HCT116 (cell line): ENCODE measurements around the gene HNRNPU. TPM values are rescaled to one million over a fixed set of nuclear protein-coding genes. Genes with fewer than 3 reads are reported as not detected.

ENCODE experiments used
- ATAC-seq: fragments of 200-7000 bp; cut with Tn5 transposase; 2 replicates; pipeline ENCODE4 v1.9.1; 2020; ENCODE audit warnings: mild to moderate bottlenecking, moderate library complexity
- BruUV-seq: library from RNA; stranded (reverse); fragments of 400-500 nt; replicated peaks from 2 replicates; lab custom pipeline; 2021; lab: Mats Ljungman, UMichigan
- CTCF ChIA-PET: fragments of 300-600 bp; sonication (Branson Sonifier 250); formaldehyde crosslinking; loops from one replicate; lab custom pipeline; 2021; ENCODE audit warnings: antibody characterized with exemption; lab: Charles Lee
- POLR2A ChIA-PET: fragments of 300-600, 350-600 bp; sonication (Branson Sonifier 250); formaldehyde crosslinking; loops from one replicate; lab custom pipeline; 2021; ENCODE audit warnings: antibody characterized with exemption; lab: Charles Lee
- RAD21 ChIA-PET, 2 experiments: fragments of 300-600 bp; sonication (Branson Sonifier 250); formaldehyde crosslinking; loops; one replicate each; lab custom pipeline; 2023; ENCODE audit warnings: low total read pairs in 2 of 2; ENCODE audit not compliant: uncharacterized antibody in 2 of 2, unreplicated experiment in 2 of 2, low non-redundant PET in 1 of 2; lab: Charles Lee
- DNase-seq: peaks from one replicate; pipeline ENCODE4 v3.0.0-alpha.2; 2010; ENCODE audit warnings: low read depth, low spot score
- H2AFZ ChIP-seq: fragments of 200-600 bp; shearing (Covaris generic), sonication (generic); 2 replicates; pipeline ENCODE4 v1.6.1; 2017; ENCODE audit warnings: low read depth, mixed run types, mixed read lengths, antibody characterized with exemption, low read length; ENCODE audit not compliant: poor library complexity, severe bottlenecking
- H3K27ac ChIP-seq: 2 replicates; pipeline ENCODE4 v1.5.1; 2012; ENCODE audit warnings: low read depth, low read length
- H3K27me3 ChIP-seq: fragments of 200-600 bp; sonication (generic); 2 replicates; pipeline ENCODE4 v1.6.1; 2016; ENCODE audit warnings: mixed run types, low read length, mixed read lengths; ENCODE audit not compliant: insufficient read depth
- H3K36me3 ChIP-seq, 2 experiments: fragments of 200-500 bp in 1 of 2; fragments of 200-600 bp in 1 of 2; sonication (Bioruptor generic) in 1 of 2; sonication (generic) in 1 of 2; 2 replicates each; pipeline versions ENCODE4 v1.5.1 to v1.6.1; 2014 to 2016; ENCODE audit warnings: low read length in 2 of 2, inconsistent platforms in 1 of 2, mixed read lengths in 1 of 2, mixed run types in 1 of 2; ENCODE audit not compliant: insufficient read depth in 2 of 2, control insufficient read depth in 1 of 2
- H3K4me1 ChIP-seq, 2 experiments: fragments of 200-600 bp in 1 of 2; sonication (generic) in 1 of 2; 2 replicates each; pipeline versions ENCODE4 v1.5.1 to v1.6.1; 2012 to 2017; ENCODE audit warnings: low read length in 2 of 2, inconsistent platforms in 1 of 2, mild to moderate bottlenecking in 1 of 2, mixed read lengths in 1 of 2, mixed run types in 1 of 2, moderate library complexity in 1 of 2; ENCODE audit not compliant: insufficient read depth in 2 of 2, control insufficient read depth in 1 of 2
- H3K4me2 ChIP-seq: fragments of 200-600 bp; sonication (generic); 2 replicates; pipeline ENCODE4 v1.6.1; 2017; ENCODE audit warnings: mixed run types, low read length, mixed read lengths
- H3K4me3 ChIP-seq, 2 experiments: fragments of 200-600 bp in 1 of 2; sonication (generic) in 1 of 2; replicated peaks in 1 of 2; 2 replicates each; pipeline ENCODE4 v1.5.1; 2011 to 2016; ENCODE audit warnings: low read length in 2 of 2, control low read depth in 1 of 2, low read depth in 1 of 2, mild to moderate bottlenecking in 1 of 2, mixed read lengths in 1 of 2, mixed run types in 1 of 2
- H3K79me2 ChIP-seq: fragments of 200-600 bp; sonication (generic); 2 replicates; pipeline ENCODE4 v1.6.1; 2017; ENCODE audit warnings: mild to moderate bottlenecking, mixed run types, low read length, moderate library complexity, mixed read lengths; ENCODE audit not compliant: insufficient read depth
- H3K9ac ChIP-seq: fragments of 200-600 bp; sonication (generic); 2 replicates; pipeline ENCODE4 v1.6.1; 2016; ENCODE audit warnings: low read length, mixed read lengths
- H3K9me2 ChIP-seq: fragments of 200-600 bp; sonication (generic), shearing (Covaris generic); 2 replicates; pipeline ENCODE4 v1.6.1; 2017; ENCODE audit warnings: mixed run types, mild to moderate bottlenecking, moderate library complexity; ENCODE audit not compliant: insufficient read depth
- H3K9me3 ChIP-seq, 2 experiments: fragments of 200-500 bp in 1 of 2; fragments of 200-600 bp in 1 of 2; sonication (Bioruptor generic) in 1 of 2; sonication (generic) in 1 of 2; 2 replicates each; pipeline ENCODE4 v1.6.1; 2014 to 2017; ENCODE audit warnings: low read length in 2 of 2, mixed read lengths in 2 of 2, inconsistent platforms in 1 of 2, low read depth in 1 of 2, mild to moderate bottlenecking in 1 of 2, mixed run types in 1 of 2, moderate library complexity in 1 of 2; ENCODE audit not compliant: control insufficient read depth in 1 of 2, insufficient read depth in 1 of 2
- H4K20me1 ChIP-seq: fragments of 200-600 bp; sonication (generic), shearing (Covaris generic); 2 replicates; pipeline ENCODE4 v1.6.1; 2017; ENCODE audit warnings: mixed run types, mild to moderate bottlenecking, moderate library complexity; ENCODE audit not compliant: insufficient read depth
- ATF3 ChIP-seq: IDR thresholded peaks from 2 replicates; pipeline ENCODE4 v1.6.1; 2012
- CBX3 ChIP-seq: IDR thresholded peaks from 2 replicates; pipeline ENCODE4 v1.6.1; 2012; ENCODE audit warnings: low read depth
- ELF1 ChIP-seq: IDR thresholded peaks from 2 replicates; pipeline ENCODE4 v1.6.1; 2012; ENCODE audit warnings: low read depth, borderline replicate concordance
- EZH2 ChIP-seq: fragments of 200-600 bp; sonication (generic); IDR thresholded peaks from 2 replicates; pipeline ENCODE4 v1.6.1; 2017; ENCODE audit warnings: antibody characterized with exemption, mixed run types
- EZH2phosphoT487 ChIP-seq: fragments of 200-600 bp; IDR thresholded peaks from 2 replicates; pipeline ENCODE4 v1.6.1; 2018; ENCODE audit warnings: antibody characterized with exemption, borderline replicate concordance
- JUND ChIP-seq: IDR thresholded peaks from 2 replicates; pipeline ENCODE4 v1.6.1; 2012
- MAX ChIP-seq: IDR thresholded peaks from 2 replicates; pipeline ENCODE4 v1.6.1; 2012
- POLR2A ChIP-seq: IDR thresholded peaks from 2 replicates; pipeline ENCODE4 v1.7.0; 2011; ENCODE audit warnings: borderline replicate concordance; ENCODE audit not compliant: insufficient read depth, insufficient read length; ENCODE audit errors: extremely low read depth
- POLR2AphosphoS5 ChIP-seq: IDR thresholded peaks from 2 replicates; pipeline ENCODE4 v1.6.1; 2011; ENCODE audit warnings: mild to moderate bottlenecking, low read depth, low read length, moderate library complexity
- RAD21 ChIP-seq: IDR thresholded peaks from 2 replicates; pipeline ENCODE4 v1.6.1; 2012; ENCODE audit warnings: low read depth, mild to moderate bottlenecking
- REST ChIP-seq: IDR thresholded peaks from 2 replicates; pipeline ENCODE4 v1.6.1; 2012; ENCODE audit warnings: low read depth
- SIN3A ChIP-seq: IDR thresholded peaks from 2 replicates; pipeline ENCODE4 v1.6.1; 2012; ENCODE audit warnings: low read depth
- SP1 ChIP-seq: IDR thresholded peaks from 2 replicates; pipeline ENCODE4 v1.6.1; 2012; ENCODE audit warnings: low read depth
- SRF ChIP-seq: IDR thresholded peaks from 2 replicates; pipeline ENCODE4 v1.6.1; 2012; ENCODE audit warnings: low read depth
- ZBTB33 ChIP-seq: IDR thresholded peaks from 2 replicates; pipeline ENCODE4 v1.6.1; 2011; ENCODE audit warnings: mild to moderate bottlenecking, low read length, moderate library complexity; ENCODE audit not compliant: insufficient replicate concordance; ENCODE audit errors: extremely low read depth
- intact Hi-C: fragments of 100-400 bp; cut with micrococcal nuclease; formaldehyde crosslinking; loops from 2 replicates; pipeline ENCODE4 v1.10.0; 2022
- total RNA-seq: library from RNA; stranded (reverse); gene quantifications from one replicate; pipeline ENCODE4 v1.2.1, GENCODE V29; 2021; ENCODE audit not compliant: unreplicated experiment

HNRNPU gene
- total RNA-seq, 1 experiment from 2014 or later = 424 TPM

- H3K9me3 ChIP-seq = no peaks in the 10 kb centered on the region
- H3K27ac ChIP-seq = no peak overlapping the region; the same call in 1 of the 2 replicates
- ChIA-PET CTCF (no interaction called here), RAD21 (no interaction called here), POLR2A (interaction anchor here (0.6 to 1.6 kb wide), 3 partner anchors 103 to 1607 kb away, joined by 3 to 4 read pairs (median 3); a partner anchor contains a TSS)
- peaks cover 18 to 29% of the 10 kb centered on the region in 2 experiments for H3K4me1 ChIP-seq
- no TSS peak for BruUV-seq
- H4K20me1 ChIP-seq = peaks cover 20% of the 10 kb centered on the region
- no peak overlapping the region for H3K9ac ChIP-seq
- TF ChIP-seq POLR2AphosphoS5 (no peak), EZH2phosphoT487 (no peak), CBX3 (no peak), MAX (no peak), POLR2A (no peak), JUND (no peak), SP1 (no peak), REST (no peak), ATF3 (no peak), EZH2 (no peak), RAD21 (no peak), SIN3A (no peak), ZBTB33 (no peak), SRF (no peak), ELF1 (no peak)
- no peaks in the 10 kb centered on the region for H3K9me2 ChIP-seq
- peak overlapping the region; percentile 36 for H2AFZ ChIP-seq
- no peak overlapping the region for H3K4me3 ChIP-seq
- DNase-seq (no peak), ATAC-seq (no peak)
- H3K4me2 ChIP-seq = no peak overlapping the region; the same call in 1 of the 2 replicates
- H3K27me3 ChIP-seq = no peaks in the 10 kb centered on the region
- intact Hi-C loops = loop anchor here (1.0 kb wide), 1 partner anchor 104 kb away; no protein-coding TSS in a partner anchor
- H3K79me2 ChIP-seq = peaks cover 34% of the 10 kb centered on the region
- peaks cover 15 to 19% of the 10 kb centered on the region in 2 experiments for H3K36me3 ChIP-seq
Measured at GRCh38 chr1:244865820-244866219, 1.5 kb upstream of the HNRNPU start.
